Measurements from ENCODE around the gene PHF1.
A peak's percentile ranks its signal among the peaks of the same experiment; 100 is the strongest.
"Not testable (repeated sequence)": the region's sequence is repeated elsewhere in the genome, so short reads cannot be mapped to it uniquely, and the experiment has no call there.

The PHF1 gene

DNA sequence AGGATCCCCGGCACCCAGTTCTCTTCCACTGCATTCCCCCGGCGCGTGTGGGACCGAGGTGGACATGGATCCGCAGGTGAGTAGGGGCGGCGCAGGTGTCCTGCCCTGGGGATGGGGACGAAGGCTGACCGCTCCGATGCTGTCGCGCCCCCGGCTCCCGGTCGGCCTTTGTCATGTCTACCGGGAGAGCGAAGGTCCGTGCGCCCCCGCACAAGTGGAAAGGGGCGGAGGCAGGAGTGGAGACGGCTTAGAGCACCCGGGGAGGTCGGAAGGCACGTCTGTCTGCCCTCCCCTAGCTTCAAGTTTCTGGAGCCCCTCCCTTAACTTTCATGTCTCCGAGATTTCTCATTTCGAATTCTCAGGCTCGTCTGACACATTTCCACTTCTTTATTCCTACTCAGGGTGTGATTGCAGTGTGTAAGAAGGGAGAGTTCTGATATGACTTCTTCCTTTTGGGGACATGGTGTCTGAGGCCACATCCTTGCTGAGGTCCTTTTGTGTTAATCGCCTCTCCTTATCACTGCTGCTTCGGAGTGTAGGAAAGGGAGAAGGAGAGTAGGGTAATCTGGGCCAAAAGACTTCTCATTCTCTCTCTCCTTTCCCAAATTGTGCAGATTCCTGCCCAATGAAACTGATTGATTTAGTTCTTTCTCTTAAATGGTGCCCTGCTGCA is 18.8 kb upstream of the PHF1 start:
- peak; percentile 21 for DNase-seq

DNA sequence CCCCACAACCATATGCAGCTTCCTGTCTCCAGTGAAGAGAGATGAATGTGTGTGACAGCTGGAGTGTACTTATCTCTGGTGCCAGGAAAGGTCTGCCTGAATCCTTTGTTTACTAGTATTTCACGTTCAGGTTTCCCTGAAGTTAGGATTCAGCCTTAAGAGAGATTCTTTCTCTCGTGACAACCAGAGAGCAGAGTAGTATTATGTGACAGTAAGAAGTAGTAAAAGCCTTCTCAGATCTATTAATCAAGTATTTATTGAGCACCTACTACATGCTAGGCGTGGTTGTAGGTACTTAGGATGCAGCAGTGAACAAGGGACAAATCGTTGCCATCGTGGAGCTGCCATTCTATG is 18.2 kb upstream of the PHF1 start:
- DNase-seq = no peak

DNA sequence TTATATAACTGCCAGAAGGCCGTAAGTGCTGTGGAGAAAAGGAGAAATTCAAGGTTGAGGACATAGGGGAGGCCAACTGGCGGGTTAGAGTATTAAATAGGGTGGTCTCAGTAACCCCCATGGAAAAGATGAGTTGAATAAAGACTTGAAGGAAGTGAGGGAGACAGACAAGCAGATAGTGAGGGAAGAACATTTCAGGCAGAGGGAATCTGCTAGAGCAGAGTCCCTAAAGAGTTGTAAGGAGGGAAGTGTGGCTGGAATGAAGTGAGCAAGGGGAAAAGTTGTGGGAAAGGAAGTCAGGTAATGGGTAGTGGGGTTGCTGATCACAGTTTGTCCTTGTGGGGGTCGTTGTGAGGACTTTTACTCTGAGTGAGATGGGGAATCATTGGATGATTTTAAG is 17.8 kb upstream of the PHF1 start:
- no peak for DNase-seq

DNA sequence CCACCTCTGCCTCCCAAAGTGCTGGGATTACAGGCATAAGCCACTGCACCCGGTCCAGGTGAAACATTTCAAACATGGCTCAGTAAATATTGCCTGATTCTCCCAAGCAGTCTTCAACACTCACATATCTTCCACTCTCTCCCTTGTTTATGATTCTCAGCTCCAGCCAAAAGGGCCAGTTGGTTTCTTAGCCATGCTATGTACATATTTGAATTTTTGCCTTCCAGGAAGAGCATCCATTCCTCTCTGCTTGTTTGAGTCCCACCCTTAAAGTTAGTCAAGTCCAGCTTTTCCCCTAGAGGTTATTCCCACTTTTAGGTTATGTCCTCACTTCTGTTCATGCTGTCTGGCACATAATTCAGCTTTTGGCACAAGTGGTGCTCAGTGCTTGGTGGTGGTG is 13.3 kb upstream of the PHF1 start:
- no peak for DNase-seq

DNA sequence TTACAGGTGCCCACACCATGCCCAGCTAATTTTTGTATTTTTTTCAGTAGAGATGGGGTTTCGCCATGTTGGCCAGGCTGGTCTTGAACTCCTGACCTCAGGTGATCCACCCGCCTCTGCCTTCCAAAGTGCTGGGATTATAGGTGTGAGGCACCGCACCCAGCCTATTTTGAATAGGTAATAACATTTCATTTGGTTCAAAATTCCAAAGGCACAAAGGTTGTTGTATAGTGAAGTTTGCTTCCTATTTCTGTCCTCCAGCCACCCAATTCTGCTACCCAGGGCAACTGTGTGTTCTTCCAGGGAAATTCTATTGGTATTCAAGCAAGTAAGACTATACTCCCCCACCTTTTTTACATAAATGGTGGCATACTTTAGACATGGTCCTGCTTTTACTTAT is 12.2 kb upstream of the PHF1 start:
- not testable (repeated sequence) for DNase-seq

DNA sequence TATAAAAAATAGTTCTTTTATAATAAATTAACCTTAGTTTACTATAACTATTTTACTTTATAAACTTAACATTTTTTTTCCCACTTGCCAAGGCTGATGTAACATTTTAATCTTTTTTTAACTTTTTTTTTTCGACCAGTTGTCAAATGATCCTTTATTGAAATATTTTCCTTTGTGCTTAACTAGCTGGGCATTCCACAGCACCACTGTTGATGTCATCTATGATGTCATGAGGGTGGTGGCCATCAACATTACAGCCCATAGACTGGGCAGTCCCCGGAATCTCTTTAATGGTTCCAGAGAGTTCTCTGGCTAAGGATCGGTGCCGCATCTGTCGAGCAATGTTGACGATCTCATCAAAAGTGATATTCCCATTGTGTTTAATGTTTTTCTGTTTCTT is 10.9 kb upstream of the PHF1 start:
- not testable (repeated sequence) for DNase-seq

DNA sequence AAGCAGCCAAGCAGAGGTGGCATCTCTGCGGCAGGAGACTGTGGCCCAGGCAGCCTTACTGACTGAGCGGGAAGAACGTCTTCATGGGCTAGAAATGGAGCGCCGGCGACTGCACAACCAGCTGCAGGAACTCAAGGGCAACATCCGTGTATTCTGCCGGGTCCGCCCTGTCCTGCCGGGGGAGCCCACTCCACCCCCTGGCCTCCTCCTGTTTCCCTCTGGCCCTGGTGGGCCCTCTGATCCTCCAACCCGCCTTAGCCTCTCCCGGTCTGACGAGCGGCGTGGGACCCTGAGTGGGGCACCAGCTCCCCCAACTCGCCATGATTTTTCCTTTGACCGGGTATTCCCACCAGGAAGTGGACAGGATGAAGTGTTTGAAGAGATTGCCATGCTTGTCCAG is 5.9 kb upstream of the PHF1 start:
- no peak for DNase-seq

DNA sequence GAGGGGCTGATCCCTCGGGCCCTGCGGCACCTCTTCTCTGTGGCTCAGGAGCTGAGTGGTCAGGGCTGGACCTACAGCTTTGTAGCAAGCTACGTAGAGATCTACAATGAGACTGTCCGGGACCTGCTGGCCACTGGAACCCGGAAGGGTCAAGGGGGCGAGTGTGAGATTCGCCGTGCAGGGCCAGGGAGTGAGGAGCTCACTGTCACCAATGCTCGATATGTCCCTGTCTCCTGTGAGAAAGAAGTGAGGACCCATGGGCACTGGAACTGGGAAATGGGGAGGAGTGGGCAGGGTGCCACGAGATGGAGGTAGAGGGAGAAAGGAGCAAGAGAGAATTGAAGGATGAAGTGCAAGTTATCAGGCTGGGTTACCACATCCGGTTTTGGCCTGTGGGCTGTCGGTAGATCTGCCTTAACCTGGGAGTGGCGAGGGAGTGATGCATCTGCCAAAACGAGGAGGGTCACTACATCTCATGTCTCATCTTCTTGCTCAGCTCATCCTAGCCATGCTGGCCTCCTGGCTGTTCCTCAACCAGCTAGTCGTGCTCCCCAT is 5.4 kb upstream of the PHF1 start:
- no peak for DNase-seq

DNA sequence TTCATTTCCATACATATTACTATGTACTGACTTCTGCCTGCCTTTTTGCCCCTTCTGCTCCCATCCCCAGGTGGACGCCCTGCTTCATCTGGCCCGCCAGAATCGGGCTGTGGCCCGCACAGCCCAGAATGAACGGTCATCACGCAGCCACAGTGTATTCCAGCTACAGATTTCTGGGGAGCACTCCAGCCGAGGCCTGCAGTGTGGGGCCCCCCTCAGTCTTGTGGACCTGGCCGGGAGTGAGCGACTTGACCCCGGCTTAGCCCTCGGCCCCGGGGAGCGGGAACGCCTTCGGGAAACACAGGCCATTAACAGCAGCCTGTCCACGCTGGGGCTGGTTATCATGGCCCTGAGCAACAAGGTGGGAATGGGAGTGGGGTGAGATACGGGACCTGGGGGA is 4.7 kb upstream of the PHF1 start:
- DNase-seq = no peak

DNA sequence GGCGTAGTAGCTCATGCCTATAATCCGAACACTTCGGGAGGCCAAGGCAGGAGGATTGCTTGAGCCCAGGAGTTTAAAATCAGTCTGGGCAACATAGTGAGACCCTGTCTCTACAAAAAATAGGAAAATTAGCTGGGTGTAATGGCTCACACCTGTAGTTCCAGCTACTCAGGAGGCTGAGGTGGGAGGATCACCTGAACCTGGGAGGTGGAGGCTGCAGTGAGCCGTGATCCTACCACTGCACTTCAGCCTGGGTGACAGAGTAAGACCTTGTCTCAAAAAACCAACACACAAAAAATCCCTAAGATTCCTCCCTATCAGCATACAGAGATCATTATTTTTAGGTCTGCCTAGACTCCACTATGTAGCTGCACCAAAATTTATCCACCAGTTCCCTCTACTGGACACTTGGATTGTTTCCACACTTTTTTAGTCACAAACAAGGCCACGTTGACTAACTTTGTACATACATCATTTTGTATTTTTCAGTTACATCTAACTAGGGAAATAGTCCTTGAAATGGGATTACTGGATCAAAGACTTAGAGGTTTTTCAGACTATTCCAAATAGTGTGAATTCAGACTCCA is 3.6 kb upstream of the PHF1 start:
- peak; percentile 45 for DNase-seq

DNA sequence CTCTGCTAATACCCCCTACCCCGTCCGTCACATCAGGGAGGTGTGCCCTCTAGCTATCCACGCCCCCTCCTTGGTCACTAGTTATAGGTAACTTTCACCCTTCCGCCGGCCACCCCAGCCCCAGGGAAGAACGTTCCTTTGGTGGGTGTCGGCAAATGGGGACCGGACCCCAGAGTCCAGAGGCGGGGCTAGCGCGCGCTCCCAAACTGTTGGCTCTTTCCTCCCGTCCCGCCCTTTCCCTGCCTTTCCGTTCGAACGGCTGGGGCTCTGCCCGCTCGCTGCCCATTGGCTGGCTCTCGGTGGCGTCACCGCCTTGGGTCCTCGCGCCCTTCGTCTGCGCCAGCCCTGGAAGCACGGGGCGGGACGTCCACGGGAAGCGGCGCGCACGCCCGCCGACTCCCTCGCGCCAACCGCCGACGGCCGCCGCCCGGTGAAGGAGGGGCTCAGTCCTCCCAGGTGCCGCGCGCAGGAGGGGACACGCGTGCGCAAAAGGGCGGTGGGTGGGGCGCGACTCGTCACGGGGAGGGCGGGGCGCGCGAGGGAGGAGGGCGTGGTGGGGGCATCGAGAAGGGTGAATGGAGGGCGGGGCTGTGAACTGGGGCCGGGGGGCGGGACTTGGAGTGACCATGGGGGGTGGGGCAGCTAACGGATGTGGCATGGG is 634 bp upstream of the PHF1 start:
- DNase-seq = peak; percentile 99

DNA sequence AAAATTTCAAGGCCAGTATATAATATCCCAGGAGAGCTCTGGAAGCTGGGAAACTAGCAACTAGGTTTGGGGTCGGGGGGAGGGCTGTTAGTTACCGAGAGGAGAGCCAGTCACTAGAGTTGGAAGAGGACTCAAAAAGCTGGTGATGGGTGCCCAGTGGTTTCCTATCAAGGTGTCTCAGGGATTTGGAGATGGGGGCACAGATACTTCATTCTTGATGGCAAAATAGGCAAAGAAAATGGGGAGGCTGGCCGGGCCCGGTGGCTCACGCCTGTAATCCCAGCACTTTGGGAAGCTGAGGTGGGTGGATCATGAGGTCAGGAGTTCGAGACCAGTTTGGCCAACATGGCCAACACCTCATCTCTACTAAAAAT is 805 bp downstream of the PHF1 start:
- no peak for DNase-seq

DNA sequence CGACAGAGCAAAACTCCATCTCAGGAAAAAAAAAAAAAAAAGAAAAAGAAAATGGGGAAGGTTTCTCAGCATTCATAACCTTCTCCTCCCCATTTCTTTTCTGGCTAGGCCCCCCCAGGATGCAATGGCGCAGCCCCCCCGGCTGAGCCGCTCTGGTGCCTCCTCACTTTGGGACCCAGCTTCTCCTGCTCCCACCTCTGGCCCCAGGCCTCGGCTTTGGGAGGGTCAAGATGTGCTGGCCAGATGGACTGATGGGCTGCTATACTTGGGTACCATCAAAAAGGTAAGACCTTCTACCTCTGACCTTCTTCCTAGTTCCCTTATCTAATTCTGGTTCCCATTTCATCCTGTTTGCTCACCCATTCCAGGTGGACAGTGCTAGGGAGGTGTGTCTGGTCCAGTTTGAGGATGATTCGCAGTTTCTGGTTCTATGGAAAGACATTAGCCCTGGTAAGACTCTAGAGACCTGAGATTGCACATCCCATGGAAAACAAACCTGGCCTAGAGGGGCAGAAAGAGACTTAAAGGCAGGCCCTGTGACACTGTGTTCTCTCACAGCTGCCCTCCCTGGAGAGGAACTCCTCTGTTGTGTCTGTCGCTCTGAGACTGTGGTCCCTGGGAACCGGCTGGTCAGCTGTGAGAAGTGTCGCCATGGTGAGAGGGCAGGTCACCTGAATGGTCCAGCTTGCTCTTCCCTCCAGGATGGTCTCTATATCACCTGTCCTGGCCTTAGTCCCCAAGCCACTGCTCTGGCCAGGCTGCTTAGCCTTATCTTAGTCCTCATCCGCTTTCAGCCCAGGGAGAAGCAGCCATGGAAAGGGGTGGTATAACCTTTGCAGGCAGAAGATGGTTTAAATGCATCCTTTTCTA is 1.6 kb downstream of the PHF1 start:
- no peak for DNase-seq

DNA sequence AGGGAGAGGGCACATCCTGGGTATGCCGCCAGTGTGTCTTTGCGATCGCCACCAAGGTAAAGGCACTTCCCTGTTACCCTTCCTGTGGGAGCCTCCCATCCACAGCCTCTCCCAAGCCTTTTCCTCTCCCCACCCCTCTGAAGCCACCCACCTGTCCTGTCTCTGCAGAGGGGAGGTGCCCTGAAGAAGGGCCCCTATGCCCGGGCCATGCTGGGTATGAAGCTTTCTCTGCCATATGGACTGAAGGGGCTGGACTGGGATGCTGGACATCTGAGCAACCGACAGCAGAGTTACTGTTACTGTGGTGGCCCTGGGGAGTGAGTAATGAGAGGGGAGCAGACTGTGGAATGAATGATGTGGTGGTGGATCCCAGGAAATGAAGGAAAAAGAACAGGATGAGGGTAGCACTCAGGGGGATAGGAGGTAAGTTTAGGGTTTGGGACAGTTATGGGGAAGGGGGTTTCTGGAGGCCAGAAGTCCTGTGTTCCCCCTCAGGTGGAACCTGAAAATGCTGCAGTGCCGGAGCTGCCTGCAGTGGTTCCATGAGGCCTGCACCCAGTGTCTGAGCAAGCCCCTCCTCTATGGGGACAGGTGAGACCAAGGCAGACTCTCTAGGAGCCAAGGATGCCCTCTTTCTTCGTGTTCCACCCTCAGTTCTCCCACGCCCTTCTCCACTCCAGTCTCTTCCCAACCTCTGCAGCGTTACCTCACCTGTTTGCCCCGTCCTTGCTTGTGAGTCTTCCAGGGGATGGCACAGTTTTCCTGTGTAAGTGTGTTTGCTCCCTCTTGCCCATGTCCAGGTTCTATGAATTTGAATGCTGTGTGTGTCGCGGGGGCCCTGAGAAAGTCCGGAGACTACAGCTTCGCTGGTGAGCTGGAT is 2.7 kb downstream of the PHF1 start:
- no peak for DNase-seq

DNA sequence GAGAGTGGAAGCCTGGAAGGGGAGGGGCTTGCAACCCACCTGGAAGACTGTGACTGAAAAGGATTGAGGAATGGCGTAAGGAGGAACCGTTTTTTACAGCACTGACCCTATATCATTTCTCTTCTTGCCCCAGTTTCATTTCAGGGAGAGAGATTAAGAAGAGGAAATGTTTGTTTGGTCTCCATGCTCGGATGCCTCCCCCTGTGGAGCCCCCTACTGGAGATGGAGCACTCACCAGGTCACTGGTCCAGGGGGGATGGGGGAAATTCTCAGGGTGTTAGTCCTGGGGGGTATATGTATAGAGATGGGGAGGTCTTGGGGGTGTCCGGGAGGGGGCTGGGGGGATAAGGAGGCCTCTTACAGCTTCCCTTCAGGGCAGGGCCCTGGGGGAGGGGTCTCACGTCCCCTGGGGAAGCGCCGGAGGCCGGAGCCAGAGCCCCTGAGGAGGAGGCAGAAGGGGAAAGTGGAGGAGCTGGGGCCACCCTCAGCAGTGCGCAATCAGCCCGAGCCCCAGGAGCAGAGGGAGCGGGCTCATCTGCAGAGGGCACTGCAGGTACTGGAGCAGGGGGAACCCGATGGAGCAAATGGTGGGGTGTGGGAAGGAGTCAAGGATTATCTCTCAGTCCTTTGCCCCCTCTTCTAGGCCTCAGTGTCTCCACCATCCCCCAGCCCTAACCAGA is 3.9 kb downstream of the PHF1 start:
- peak; percentile 27 for DNase-seq

DNA sequence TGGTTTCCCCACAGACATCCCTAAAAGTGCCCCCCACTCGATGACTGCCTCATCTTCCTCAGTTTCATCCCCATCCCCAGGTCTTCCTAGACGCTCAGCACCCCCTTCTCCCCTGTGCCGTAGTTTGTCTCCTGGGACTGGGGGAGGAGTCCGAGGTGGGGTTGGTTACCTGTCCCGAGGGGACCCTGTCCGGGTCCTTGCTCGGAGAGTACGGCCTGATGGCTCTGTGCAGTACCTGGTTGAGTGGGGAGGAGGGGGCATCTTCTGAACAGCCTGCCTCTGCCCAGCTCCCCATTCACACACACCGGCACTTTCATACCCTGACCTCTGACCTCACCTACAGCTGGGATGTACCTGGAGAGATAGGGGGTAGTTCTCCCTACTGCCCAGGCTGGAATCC is 5.0 kb downstream of the PHF1 start:
- no peak for DNase-seq

DNA sequence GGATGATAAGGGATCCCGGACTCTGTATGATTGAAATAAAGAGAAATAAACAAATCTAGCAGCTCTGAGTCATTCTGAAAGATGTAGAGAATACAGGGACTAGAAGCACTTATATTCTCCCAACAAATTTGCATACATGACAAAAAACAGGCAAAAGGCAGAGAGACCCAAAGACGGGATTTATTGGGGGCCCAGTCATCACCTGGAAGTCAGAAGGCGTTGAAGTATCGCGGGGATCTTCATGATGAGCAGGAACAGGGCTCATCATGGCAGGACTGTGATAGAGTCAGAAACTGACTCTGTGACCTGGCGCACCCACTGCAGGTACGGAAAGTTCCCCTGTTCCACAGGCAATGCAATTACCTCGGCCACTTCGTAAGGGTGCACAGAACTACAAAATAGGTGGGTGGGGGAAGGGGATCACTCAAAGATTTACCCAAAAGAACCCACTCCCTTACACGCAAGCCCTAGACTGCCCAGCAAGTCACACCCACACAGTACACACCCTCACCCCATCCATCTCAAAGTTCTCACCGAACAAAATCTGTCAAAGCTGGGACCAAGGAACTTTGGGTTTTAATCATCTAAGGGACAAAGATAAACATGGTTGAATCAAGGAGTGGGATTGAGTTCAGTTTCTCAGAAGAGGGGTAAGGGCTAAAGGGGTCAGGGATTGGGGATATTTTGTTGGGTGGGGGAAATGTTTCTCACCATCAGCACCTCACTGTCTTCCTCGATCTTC is 5.7 kb downstream of the PHF1 start:
- DNase-seq = no peak

DNA sequence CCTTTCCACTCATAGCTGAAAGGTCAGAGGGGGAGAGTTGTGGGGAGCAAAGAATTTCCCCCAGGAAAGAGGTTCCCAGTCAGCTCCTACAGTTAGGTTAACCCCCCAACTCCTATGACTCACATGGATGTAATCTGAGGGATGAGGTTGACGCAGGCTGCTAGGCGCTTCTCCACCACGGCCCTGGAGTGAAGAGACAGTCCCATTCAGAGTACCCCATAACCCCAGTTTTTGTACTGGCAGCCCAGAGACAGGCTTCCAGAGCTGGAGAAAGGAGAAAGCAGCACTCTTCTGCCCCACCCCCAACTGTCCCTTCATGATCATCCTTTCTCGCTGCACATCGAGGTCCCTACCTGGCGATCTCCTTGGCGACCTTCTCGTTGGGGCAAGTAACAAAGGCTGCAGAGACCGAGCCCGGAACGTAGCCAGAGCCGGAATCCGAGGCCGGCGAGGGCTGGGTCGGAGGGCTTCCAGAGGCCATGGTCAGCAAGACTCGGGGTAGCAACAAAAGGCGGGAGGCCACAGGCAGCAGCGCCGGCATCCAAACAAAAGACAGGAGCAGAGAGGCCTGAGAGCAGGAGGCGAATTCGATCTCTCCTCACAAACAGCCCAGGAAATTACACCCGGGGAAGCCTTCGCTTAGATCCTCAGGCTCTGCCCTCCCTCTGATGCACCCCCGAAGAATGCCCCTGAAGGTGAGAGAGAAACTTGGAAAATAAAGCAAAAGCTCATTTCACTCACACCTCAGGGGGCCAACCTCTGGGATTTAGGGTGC is 6.5 kb downstream of the PHF1 start:
- peak; percentile 83 for DNase-seq

DNA sequence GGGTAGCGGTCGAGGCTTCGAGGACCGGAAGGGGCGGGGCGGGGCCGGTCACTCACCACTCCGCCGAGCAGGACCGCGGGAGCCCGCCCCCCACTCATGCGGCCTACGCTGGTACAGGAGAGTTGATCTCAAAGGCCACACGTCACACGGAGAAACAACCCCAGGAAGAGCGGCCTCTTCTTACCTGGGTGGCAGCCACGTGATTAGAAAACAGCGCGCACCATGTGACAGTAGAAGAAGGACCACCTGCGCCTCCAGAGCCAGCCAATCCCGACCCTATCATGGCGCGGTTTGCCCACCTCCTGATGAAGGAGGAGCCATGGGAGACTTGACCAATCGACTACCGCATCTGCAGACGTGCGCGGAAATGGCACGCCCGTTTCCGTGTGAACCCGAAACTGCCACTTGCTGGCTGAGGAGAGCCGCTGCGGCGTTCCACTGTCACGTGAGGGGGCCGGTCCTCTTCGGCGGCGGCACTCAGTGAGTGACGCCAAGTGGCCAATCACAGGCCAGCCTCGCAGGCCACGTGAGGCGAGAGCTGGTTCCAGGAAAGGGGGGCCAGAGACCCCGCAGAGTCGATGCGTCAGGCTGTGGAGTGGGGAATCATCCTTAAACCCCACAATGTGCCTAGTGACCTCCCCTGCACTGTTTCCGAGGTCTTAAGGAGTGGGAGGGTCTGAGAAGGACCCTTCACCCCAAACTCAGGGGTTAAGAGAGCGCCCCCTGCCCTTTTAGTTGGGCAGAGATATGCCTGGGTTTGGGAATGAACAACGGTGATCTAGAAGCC is 7.3 kb downstream of the PHF1 start, which contains the start of gene CUTA:
CUTA (minus strand) TSS at position 205 of the 787 bp plus-strand sequence; CDS start at position 98, 107 bp downstream.
- peak; percentile 100 for DNase-seq

All from fibroblast of skin of scalp (primary cell).